GM12878 (cell line): Measurements from ENCODE around the gene SH3BP5. TPM values are rescaled to one million over a fixed set of nuclear protein-coding genes. Genes with fewer than 3 reads are reported as not detected.

Experiments used
- ATAC-seq: fragments of 200-7000 bp; cut with Tn5 transposase; 3 replicates; pipeline ENCODE4 v1.9.1; 2020; ENCODE audit warnings: mild to moderate bottlenecking, moderate library complexity
- BruUV-seq: library from RNA; stranded (reverse); fragments of 400-500 nt; replicated peaks from 2 replicates; lab custom pipeline; 2021; lab: Mats Ljungman, UMichigan
- CTCF ChIA-PET: fragments of 300-600 bp; sonication (Branson Sonifier 250); formaldehyde crosslinking; extraction: SDS; loops from one replicate; lab custom pipeline; 2021; ENCODE audit warnings: inconsistent platforms; lab: Yijun Ruan, JAX
- POLR2A ChIA-PET: fragments of 350-600 bp; formaldehyde crosslinking; extraction: SDS; loops from one replicate; lab custom pipeline; 2021; ENCODE audit warnings: inconsistent platforms; lab: Charles Lee
- RAD21 ChIA-PET: fragments of 300-600 bp; sonication (Branson Sonifier 250); formaldehyde crosslinking; loops from one replicate; lab custom pipeline; 2023; ENCODE audit warnings: antibody characterized with exemption; ENCODE audit not compliant: unreplicated experiment; lab: Charles Lee
- SMC1A ChIA-PET: fragments of 300-600 bp; sonication (Branson Sonifier 250); formaldehyde crosslinking; loops from one replicate; lab custom pipeline; 2023; ENCODE audit not compliant: unreplicated experiment, uncharacterized antibody; lab: Charles Lee
- DNase-seq: peaks from one replicate; pipeline ENCODE4 v3.0.0-alpha.2; 2011; ENCODE audit warnings: low read depth, low spot score
- FAIRE-seq: peaks from 3 replicates; lab custom pipeline; 2011; peaks lifted over from hg19 to GRCh38; lab: Jason Lieb, UNC
- H2AFZ ChIP-seq: 2 replicates; pipeline ENCODE4 v1.6.0; 2011; ENCODE audit warnings: low read depth, low read length, control low read depth; ENCODE audit not compliant: control insufficient read depth
- H3K27ac ChIP-seq: 2 replicates; pipeline ENCODE4 v1.5.1; 2011; ENCODE audit warnings: control low read depth; ENCODE audit not compliant: control insufficient read depth, insufficient read depth
- H3K27me3 ChIP-seq, 2 experiments: replicated peaks in 1 of 2; 2 replicates each; pipeline versions ENCODE4 v1.6.0 to v1.6.1; 2011; ENCODE audit warnings: low read length in 1 of 2; ENCODE audit not compliant: control insufficient read depth in 2 of 2, insufficient read depth in 2 of 2
- H3K36me3 ChIP-seq, 2 experiments: 2 replicates each; pipeline ENCODE4 v1.5.1; 2011; ENCODE audit warnings: low read length in 1 of 2; ENCODE audit not compliant: control insufficient read depth in 2 of 2, insufficient read depth in 2 of 2
- H3K4me1 ChIP-seq: 2 replicates; pipeline ENCODE4 v1.6.1; 2011; ENCODE audit warnings: mild to moderate bottlenecking, low read length, moderate library complexity, mixed read lengths; ENCODE audit not compliant: control insufficient read depth, insufficient read depth
- H3K4me2 ChIP-seq: 2 replicates; pipeline ENCODE4 v1.6.0; 2011; ENCODE audit warnings: control low read depth; ENCODE audit not compliant: control insufficient read depth, insufficient read depth
- H3K4me3 ChIP-seq: fragments of 200-600 bp; sonication (generic); 2 replicates; pipeline ENCODE4 v1.5.1; 2016
- H3K79me2 ChIP-seq: 2 replicates; pipeline ENCODE4 v1.6.0; 2011; ENCODE audit warnings: low read length; ENCODE audit not compliant: control insufficient read depth, insufficient read depth
- H3K9ac ChIP-seq: 2 replicates; pipeline ENCODE4 v1.8.0; 2011; ENCODE audit warnings: low read length, control low read depth, mixed read lengths; ENCODE audit not compliant: control insufficient read depth, insufficient read depth
- H3K9me3 ChIP-seq: replicated peaks from 3 replicates; pipeline ENCODE4 v1.5.1; 2011; ENCODE audit warnings: mild to moderate bottlenecking, low read length; ENCODE audit not compliant: control insufficient read depth, insufficient read depth
- H4K20me1 ChIP-seq: 2 replicates; pipeline ENCODE4 v1.6.0; 2011; ENCODE audit not compliant: control insufficient read depth, insufficient read depth
- CBFB ChIP-seq: IDR thresholded peaks from 2 replicates; pipeline ENCODE4 v1.6.1; 2016; ENCODE audit warnings: antibody characterized with exemption, low read depth
- EGR1 ChIP-seq, 2 experiments: IDR thresholded peaks; 1 replicate in 1 of 2; 2 replicates in 1 of 2; pipeline ENCODE4 v1.6.1; 2011 to 2012; ENCODE audit warnings: low read depth in 2 of 2, low read length in 2 of 2, borderline replicate concordance in 1 of 2, mild to moderate bottlenecking in 1 of 2, moderate library complexity in 1 of 2
- IRF4 ChIP-seq: IDR thresholded peaks from 2 replicates; pipeline ENCODE4 v1.6.1; 2011; ENCODE audit warnings: low read depth, low read length
- KDM1A ChIP-seq: fragments of 200-600 bp; sonication (generic); IDR thresholded peaks from 2 replicates; pipeline ENCODE4 v1.6.1; 2016; ENCODE audit warnings: borderline replicate concordance
- MEF2B ChIP-seq: fragments of 450-650 bp; IDR thresholded peaks from 2 replicates; pipeline ENCODE4 v1.6.1; 2018; ENCODE audit warnings: mild to moderate bottlenecking, moderate library complexity; ENCODE audit not compliant: partially characterized antibody, poor library complexity, severe bottlenecking
- NFIC ChIP-seq: IDR thresholded peaks from 2 replicates; pipeline ENCODE4 v1.6.1; 2012; ENCODE audit warnings: low read depth, mild to moderate bottlenecking, inconsistent platforms, low read length, moderate library complexity
- NR2C1 ChIP-seq: fragments of 450-650 bp; IDR thresholded peaks from 2 replicates; pipeline ENCODE4 v1.6.1; 2017; ENCODE audit warnings: antibody characterized with exemption, mild to moderate bottlenecking, moderate library complexity
- NRF1 ChIP-seq: conservative IDR thresholded peaks from 2 replicates; pipeline ENCODE4 v1.6.1; 2011; ENCODE audit warnings: mild to moderate bottlenecking, low read depth, low read length, improper control_type of control experiment
- PML ChIP-seq: IDR thresholded peaks from 2 replicates; pipeline ENCODE4 v1.6.1; 2012; ENCODE audit warnings: low read length, inconsistent platforms
- POLR2AphosphoS5 ChIP-seq: IDR thresholded peaks from 2 replicates; pipeline ENCODE4 v1.6.1; 2011; ENCODE audit warnings: mild to moderate bottlenecking, low read length, inconsistent platforms
- RCOR1 ChIP-seq: conservative IDR thresholded peaks from 2 replicates; pipeline ENCODE4 v1.6.1; 2012; ENCODE audit warnings: low read depth, low read length, improper control_type of control experiment
- SMAD5 ChIP-seq: IDR thresholded peaks from 2 replicates; pipeline ENCODE4 v1.6.1; 2016; ENCODE audit warnings: antibody characterized with exemption, low read depth
- SRF ChIP-seq, 2 experiments: IDR thresholded peaks; 2 replicates each; pipeline ENCODE4 v1.6.1; 2011; ENCODE audit warnings: low read depth in 2 of 2, low read length in 2 of 2, mild to moderate bottlenecking in 1 of 2, moderate library complexity in 1 of 2
- TCF12 ChIP-seq: IDR thresholded peaks from 2 replicates; pipeline ENCODE4 v1.6.1; 2011; ENCODE audit warnings: low read depth, mild to moderate bottlenecking, low read length
- TCF7 ChIP-seq: IDR thresholded peaks from 2 replicates; pipeline ENCODE4 v1.6.1; 2014; ENCODE audit warnings: antibody characterized with exemption, borderline replicate concordance
- WGBS: methylation state at CpG from one replicate; pipeline ENCODE4 v1.1.6; 2016; ENCODE audit warnings: low lambda C conversion rate; ENCODE audit not compliant: insufficient replicate concordance, insufficient coverage; ENCODE audit errors: missing lambda C conversion rate; 5-methylcytosine and 5-hydroxymethylcytosine counted together
- in situ Hi-C: fragments of 300-500 bp; cut with MboI; formaldehyde crosslinking; loops from 9 replicates; pipeline ENCODE4 v1.14.3; 2018; ENCODE audit warnings: mixed read lengths
- intact Hi-C: fragments of 100-400 bp; cut with micrococcal nuclease; formaldehyde crosslinking; loops from one replicate; pipeline ENCODE4 v1.14.2; 2022; ENCODE audit not compliant: unreplicated experiment
- polyA plus RNA-seq, 11 experiments: library from polyadenylated mRNA; depleted of rRNA in 4 of 11; unstranded in 6 of 11; stranded (reverse) in 5 of 11; fragments of >200 nt; fragmentation: Nextera tagmentation in 4 of 11; fragmentation: Illumina TruSeq in 1 of 11; extraction: Ambion mirVana in 4 of 11; extraction: Trizol in 1 of 11; gene quantifications; 1 replicate in 1 of 11; 2 replicates in 10 of 11; pipeline versions ENCODE4 v1.2.1 to v1.2.3, GENCODE V29; 2011 to 2016; ENCODE audit warnings: inconsistent platforms in 2 of 11, missing spikeins in 2 of 11, low read depth in 1 of 11
- total RNA-seq, 4 experiments: library from RNA; depleted of rRNA in 3 of 4; stranded (reverse); fragments of >200 nt in 3 of 4; fragmentation: Illumina TruSeq in 1 of 4; extraction: Trizol in 1 of 4; gene quantifications; 2 replicates each; pipeline versions ENCODE4 v1.2.1 to v1.2.3, GENCODE V29; 2013 to 2021
- TF ChIP-seq, protein P1 (sequence below): fragments of 450-650 bp; IDR thresholded peaks from 2 replicates; pipeline ENCODE4 v1.6.1; 2017; ENCODE audit warnings: antibody characterized with exemption, mild to moderate bottlenecking, moderate library complexity
- TF ChIP-seq, protein P2 (sequence below): fragments of 450-650 bp; IDR thresholded peaks from 2 replicates; pipeline ENCODE4 v1.6.1; 2018; ENCODE audit warnings: borderline replicate concordance, mild to moderate bottlenecking; ENCODE audit not compliant: partially characterized antibody

The SH3BP5 gene
- total and polyA plus RNA-seq, 10 of the 15 experiments (the other 5 are each of a cell fraction or from before 2014, with no cell fraction given): 14.9 to 87.5 (median 43.7) TPM

DNA sequence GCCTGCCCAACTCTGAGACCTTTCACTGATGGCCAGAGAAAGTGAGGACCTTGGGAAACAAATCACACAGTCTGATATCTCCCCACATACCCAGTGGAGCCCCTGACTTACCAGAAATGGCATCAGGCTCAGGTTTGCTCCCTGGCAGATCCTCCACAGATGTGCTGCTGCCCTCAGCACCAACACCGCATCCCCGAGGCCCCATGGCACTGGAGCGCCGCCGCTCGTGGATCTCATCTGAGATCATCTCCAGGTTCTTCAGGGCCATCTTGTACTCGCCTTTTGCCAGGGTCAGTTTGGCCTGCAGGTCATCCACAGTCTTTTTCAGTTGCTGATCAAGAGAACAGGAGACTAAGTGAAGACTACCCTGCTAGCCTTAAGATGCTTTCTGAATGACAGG is 73.7 kb downstream of the SH3BP5 start:
- Histone ChIP-seq H3K27ac (no peak overlapping the region), H2AFZ (no peak overlapping the region), H3K4me3 (no peak overlapping the region), H3K27me3 (no peaks in the 10 kb centered on the region), H3K79me2 (no peaks in the 10 kb centered on the region), H4K20me1 (no peaks in the 10 kb centered on the region), H3K36me3 (peaks cover 30 to 43% of the 10 kb centered on the region in 2 experiments), H3K4me2 (no peak overlapping the region), H3K9ac (no peak overlapping the region), H3K4me1 (no peaks in the 10 kb centered on the region), H3K9me3 (no peaks in the 10 kb centered on the region)
- no peak for ATAC-seq
- no peak for TF ChIP-seq EGR1 (IDR thresholded peaks at IDR 0.05; ENCODE audit: borderline replicate concordance in 1 of 2, low read depth in 2 of 2, low read length in 2 of 2)
- TF ChIP-seq, protein P1, sequence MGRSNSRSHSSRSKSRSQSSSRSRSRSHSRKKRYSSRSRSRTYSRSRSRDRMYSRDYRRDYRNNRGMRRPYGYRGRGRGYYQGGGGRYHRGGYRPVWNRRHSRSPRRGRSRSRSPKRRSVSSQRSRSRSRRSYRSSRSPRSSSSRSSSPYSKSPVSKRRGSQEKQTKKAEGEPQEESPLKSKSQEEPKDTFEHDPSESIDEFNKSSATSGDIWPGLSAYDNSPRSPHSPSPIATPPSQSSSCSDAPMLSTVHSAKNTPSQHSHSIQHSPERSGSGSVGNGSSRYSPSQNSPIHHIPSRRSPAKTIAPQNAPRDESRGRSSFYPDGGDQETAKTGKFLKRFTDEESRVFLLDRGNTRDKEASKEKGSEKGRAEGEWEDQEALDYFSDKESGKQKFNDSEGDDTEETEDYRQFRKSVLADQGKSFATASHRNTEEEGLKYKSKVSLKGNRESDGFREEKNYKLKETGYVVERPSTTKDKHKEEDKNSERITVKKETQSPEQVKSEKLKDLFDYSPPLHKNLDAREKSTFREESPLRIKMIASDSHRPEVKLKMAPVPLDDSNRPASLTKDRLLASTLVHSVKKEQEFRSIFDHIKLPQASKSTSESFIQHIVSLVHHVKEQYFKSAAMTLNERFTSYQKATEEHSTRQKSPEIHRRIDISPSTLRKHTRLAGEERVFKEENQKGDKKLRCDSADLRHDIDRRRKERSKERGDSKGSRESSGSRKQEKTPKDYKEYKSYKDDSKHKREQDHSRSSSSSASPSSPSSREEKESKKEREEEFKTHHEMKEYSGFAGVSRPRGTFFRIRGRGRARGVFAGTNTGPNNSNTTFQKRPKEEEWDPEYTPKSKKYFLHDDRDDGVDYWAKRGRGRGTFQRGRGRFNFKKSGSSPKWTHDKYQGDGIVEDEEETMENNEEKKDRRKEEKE: no peak
- TF ChIP-seq NRF1: no peak
- no peak for TF ChIP-seq TCF12
- TF ChIP-seq KDM1A: no peak
- no peak for TF ChIP-seq IRF4
- no peak for TF ChIP-seq MEF2B
- no peak for TF ChIP-seq NFIC
- no peak for TF ChIP-seq CBFB
- TF ChIP-seq POLR2AphosphoS5: no peak
- no peak for TF ChIP-seq TCF7
- TF ChIP-seq SMAD5: no peak
- no peak for TF ChIP-seq NR2C1
- TF ChIP-seq, protein P2, sequence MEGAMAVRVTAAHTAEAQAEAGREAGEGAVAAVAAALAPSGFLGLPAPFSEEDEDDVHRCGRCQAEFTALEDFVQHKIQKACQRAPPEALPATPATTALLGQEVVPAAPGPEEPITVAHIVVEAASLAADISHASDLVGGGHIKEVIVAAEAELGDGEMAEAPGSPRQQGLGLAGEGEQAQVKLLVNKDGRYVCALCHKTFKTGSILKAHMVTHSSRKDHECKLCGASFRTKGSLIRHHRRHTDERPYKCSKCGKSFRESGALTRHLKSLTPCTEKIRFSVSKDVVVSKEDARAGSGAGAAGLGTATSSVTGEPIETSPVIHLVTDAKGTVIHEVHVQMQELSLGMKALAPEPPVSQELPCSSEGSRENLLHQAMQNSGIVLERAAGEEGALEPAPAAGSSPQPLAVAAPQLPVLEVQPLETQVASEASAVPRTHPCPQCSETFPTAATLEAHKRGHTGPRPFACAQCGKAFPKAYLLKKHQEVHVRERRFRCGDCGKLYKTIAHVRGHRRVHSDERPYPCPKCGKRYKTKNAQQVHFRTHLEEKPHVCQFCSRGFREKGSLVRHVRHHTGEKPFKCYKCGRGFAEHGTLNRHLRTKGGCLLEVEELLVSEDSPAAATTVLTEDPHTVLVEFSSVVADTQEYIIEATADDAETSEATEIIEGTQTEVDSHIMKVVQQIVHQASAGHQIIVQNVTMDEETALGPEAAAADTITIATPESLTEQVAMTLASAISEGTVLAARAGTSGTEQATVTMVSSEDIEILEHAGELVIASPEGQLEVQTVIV: no peak
- TF ChIP-seq SRF (IDR thresholded peaks at IDR 0.05; ENCODE audit: low read depth in 2 of 2, low read length in 2 of 2): no peak
- no peak for TF ChIP-seq RCOR1
- no peak for TF ChIP-seq PML
- RAD21 ChIA-PET: interaction anchor here (3.2 kb wide), 1 partner anchor 9 kb away, joined by 14 read pairs; no protein-coding TSS in a partner anchor
- DNase-seq: no peak
- SMC1A ChIA-PET: interaction anchor here (1.0 to 1.9 kb wide), 3 partner anchors 9 to 123 kb away, joined by 3 to 4 read pairs (median 3); no protein-coding TSS in a partner anchor
- no peak for FAIRE-seq
- intact Hi-C loops (no loop called here), in situ Hi-C loops (no loop called here)
- 92% methylated on average over 7 of the region's 7 CpGs for WGBS
- CTCF ChIA-PET: interaction anchor here (1.1 to 3.5 kb wide), 4 partner anchors 8 to 920 kb away, joined by 3 to 31 read pairs (median 11); no protein-coding TSS in a partner anchor
- POLR2A ChIA-PET: no interaction called here
- BruUV-seq: no TSS peak
